Activated CD4-positive, alpha-beta T cell treated with anti-CD3 and anti-CD28 coated beads for 48 hours (primary cell): Measurements from ENCODE around the gene DPY19L1.
A peak's percentile ranks its signal among the peaks of the same experiment; 100 is the strongest.
"Not testable (repeated sequence)": the region's sequence is repeated elsewhere in the genome, so short reads cannot be mapped to it uniquely, and the experiment has no call there.

Experiments used
- DNase-seq: peaks from one replicate; pipeline ENCODE4 v3.0.0-alpha.2; 2020

The DPY19L1 gene

GRCh38 chr7:34984140-34984539 is 53.1 kb downstream of the DPY19L1 start:
- DNase-seq = not testable (repeated sequence)

- DNase-seq = no peak
Observed at GRCh38 chr7:34982371-34983019, 54.8 kb downstream of the DPY19L1 start.

GRCh38 chr7:34979124-34979523 is 58.2 kb downstream of the DPY19L1 start:
- not testable (repeated sequence) for DNase-seq

- no peak for DNase-seq
Observed at GRCh38 chr7:34973400-34973760, 63.9 kb downstream of the DPY19L1 start.

GRCh38 chr7:34972739-34973399 is 64.4 kb downstream of the DPY19L1 start:
- DNase-seq = not testable (repeated sequence)

GRCh38 chr7:34967818-34968217 is 69.5 kb downstream of the DPY19L1 start:
- DNase-seq = not testable (repeated sequence)

- not testable (repeated sequence) for DNase-seq
Observed at GRCh38 chr7:34966504-34966903, 70.8 kb downstream of the DPY19L1 start.

GRCh38 chr7:34958021-34958420 is 79.3 kb downstream of the DPY19L1 start:
- no peak for DNase-seq

GRCh38 chr7:34952822-34953221 is 84.5 kb downstream of the DPY19L1 start:
- no peak for DNase-seq

- no peak for DNase-seq
Observed at GRCh38 chr7:34949361-34949760, 87.9 kb downstream of the DPY19L1 start.

GRCh38 chr7:34947427-34947826 is 89.9 kb downstream of the DPY19L1 start:
- not testable (repeated sequence) for DNase-seq

GRCh38 chr7:34946486-34946885 is 90.8 kb downstream of the DPY19L1 start:
- DNase-seq = no peak

GRCh38 chr7:34945894-34946477 is 91.3 kb downstream of the DPY19L1 start:
- not testable (repeated sequence) for DNase-seq

- DNase-seq = no peak
Observed at GRCh38 chr7:34939175-34939574, 98.1 kb downstream of the DPY19L1 start.

- not testable (repeated sequence) for DNase-seq
Observed at GRCh38 chr7:34935735-34936165, 101.5 kb downstream of the DPY19L1 start.

GRCh38 chr7:34931739-34932138 is 105.5 kb downstream of the DPY19L1 start:
- DNase-seq = no peak

- not testable (repeated sequence) for DNase-seq
Observed at GRCh38 chr7:34929783-34930182, 107.5 kb downstream of the DPY19L1 start.

- no peak for DNase-seq
Observed at GRCh38 chr7:34928560-34928959, 108.7 kb downstream of the DPY19L1 start.

GRCh38 chr7:34928052-34928451 is 109.2 kb downstream of the DPY19L1 start:
- peak; percentile 73 for DNase-seq

- DNase-seq = not testable (repeated sequence)
Observed at GRCh38 chr7:34920470-34920869, 116.8 kb downstream of the DPY19L1 start.

- DNase-seq = not testable (repeated sequence)
Observed at GRCh38 chr7:34919038-34919437, 118.2 kb downstream of the DPY19L1 start.

- not testable (repeated sequence) for DNase-seq
Observed at GRCh38 chr7:34918198-34918861, 119.0 kb downstream of the DPY19L1 start.

GRCh38 chr7:34917515-34917914 is 119.8 kb downstream of the DPY19L1 start:
- not testable (repeated sequence) for DNase-seq

GRCh38 chr7:34916267-34916666 is 121.0 kb downstream of the DPY19L1 start:
- no peak for DNase-seq
